ENCODE results near the gene ING1.
"Not testable (repeated sequence)": the region's sequence is repeated elsewhere in the genome, so short reads cannot be mapped to it uniquely, and the experiment has no call there.

The ING1 gene, protein sequence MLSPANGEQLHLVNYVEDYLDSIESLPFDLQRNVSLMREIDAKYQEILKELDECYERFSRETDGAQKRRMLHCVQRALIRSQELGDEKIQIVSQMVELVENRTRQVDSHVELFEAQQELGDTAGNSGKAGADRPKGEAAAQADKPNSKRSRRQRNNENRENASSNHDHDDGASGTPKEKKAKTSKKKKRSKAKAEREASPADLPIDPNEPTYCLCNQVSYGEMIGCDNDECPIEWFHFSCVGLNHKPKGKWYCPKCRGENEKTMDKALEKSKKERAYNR

GRCh38 chr13:110713642-110713952 is at the start of gene ING1:
TSS of gene ING1 (plus strand) at chr13:110713700. CDS start at chr13:110714150, 450 bp downstream.
- no peak for DNase-seq

GRCh38 chr13:110664041-110664440 is 49.5 kb upstream of the ING1 start:
- no peak for DNase-seq

GRCh38 chr13:110664673-110665072 is 48.8 kb upstream of the ING1 start:
- DNase-seq: no peak

DNA sequence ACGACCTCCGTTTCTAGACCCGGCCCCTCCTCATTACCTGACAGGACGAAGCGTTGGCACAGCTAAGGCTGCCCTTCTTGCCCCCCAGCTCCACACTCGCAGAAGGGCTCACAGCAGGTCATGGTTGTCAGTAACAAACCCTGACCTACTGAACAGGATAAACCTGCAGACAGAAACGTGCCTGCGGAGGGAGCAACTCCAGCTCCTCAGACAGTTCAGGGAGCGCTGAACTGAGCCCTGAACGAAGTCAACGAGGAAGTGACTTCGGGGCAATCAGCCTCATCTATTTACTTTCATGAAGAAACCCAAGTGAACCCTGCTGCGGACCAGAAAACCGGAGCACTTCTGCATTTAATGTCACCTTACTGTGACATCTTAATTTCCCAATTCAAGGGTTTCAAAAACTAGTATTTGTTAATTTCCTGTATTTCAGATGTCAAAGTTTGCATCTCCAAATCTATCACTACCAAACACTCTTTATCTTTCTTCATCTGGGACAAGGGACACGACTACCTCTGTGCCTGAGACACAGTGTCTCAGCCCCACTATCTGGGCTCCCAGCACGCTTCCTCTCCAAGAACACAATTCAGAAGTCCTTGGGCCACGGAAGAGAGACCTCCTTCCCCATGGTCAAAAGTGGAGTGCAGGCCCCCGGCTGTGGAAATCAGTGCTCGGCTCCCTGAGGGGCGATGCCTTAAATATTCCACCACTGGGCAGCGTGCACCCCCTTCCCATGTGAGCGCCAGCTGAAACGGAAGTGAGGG is 47.8 kb upstream of the ING1 start:
- DNase-seq: no peak

DNA sequence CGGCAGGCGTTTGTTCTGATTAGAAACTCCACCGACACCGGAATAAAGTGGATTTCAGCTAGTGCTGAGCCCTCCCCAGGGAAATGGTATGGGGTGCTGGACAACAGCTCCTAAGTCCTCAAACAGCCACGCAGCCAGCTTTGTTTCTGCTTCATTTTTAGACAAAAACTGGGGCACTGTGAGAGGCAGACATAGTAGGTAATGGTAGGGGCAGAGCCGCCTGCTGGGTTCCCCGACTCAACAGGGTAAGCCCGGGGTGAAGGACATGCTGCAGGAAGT is 47.3 kb upstream of the ING1 start:
- no peak for DNase-seq

GRCh38 chr13:110669036-110669435 is 44.5 kb upstream of the ING1 start:
- DNase-seq: no peak

GRCh38 chr13:110669814-110670213 is 43.7 kb upstream of the ING1 start:
- DNase-seq: not testable (repeated sequence)

DNA sequence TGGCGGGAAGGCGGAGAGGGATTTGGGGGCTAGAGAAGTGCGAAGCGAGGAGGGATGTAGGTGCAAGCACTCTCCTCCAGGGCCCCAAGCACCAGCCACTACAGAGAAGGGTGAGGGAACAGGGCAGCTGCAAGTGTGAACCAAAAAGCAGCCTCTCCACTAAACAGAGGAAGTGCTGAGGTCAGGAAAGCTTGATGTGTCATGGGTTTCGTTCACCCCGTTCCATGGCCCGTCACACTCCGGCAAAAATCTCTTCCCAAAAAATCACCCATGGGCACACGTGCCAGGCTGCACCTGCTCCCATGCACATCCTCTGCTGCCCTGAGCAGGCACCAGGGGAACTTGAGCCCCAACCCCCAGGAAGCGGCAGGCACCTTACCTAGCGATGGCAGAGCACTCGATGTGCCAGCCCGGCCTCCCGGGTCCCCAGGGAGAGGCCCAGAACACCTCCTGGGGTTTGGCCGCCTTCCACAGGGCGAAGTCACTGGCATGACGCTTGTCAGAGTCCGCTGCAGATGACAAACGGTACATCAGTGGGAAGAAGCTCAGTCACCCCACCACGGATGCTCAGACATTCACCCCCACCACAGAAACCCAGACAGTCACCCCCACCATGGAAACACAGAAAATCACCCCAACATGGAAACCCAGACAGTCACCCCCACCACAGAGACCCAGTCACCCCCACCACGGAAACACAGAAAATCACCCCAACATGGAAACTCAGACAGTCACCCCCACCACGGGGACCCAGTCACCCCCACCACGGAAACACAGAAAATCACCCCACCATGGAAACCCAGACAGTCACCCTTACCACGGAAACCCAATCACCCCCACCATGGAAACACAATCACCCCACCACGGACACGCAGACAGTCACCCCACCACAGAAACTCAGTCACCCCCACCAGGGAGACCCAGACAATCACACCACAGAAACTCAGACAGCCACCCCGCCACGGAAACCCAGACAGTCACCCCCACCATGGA is 36.6 kb upstream of the ING1 start:
- no peak for DNase-seq

DNA sequence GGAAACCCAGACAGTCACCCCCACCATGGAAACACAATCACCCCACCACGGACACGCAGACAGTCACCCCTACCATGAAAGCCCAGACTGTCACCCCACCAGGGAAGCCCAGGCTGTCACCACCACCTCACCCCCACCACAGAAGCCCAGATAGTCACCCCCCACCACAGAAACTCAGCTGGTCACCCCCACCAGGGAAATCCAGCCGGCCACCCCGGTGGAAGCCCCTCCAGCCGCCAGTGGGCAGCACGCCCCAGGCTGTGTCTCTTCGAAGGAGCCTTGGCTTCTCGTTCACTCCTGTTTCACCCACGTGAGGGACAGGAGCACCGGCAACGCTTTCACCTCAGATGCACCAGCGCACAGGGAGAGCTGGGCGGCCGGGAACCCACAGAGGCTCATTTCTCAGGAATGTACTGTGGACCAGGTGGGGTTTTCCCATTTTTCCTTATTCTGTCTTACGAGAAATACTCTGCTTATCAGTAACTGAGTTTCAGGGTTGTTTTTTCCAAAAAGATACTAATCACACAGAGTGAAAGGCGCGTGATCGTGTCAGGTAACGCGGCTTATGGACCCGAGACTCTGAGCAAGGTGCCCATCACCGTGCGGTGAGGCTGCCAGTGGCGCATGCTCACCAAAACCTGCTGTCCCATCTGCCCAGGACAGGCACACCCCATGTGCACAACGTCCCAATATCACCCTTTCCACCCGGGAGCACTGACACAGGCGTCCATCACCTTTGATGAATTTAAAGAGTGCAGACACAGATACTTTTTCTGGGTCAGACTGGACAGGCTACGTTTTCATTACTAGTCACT is 35.6 kb upstream of the ING1 start:
- peak in 1 of 14 donors; percentile 46 for DNase-seq

DNA sequence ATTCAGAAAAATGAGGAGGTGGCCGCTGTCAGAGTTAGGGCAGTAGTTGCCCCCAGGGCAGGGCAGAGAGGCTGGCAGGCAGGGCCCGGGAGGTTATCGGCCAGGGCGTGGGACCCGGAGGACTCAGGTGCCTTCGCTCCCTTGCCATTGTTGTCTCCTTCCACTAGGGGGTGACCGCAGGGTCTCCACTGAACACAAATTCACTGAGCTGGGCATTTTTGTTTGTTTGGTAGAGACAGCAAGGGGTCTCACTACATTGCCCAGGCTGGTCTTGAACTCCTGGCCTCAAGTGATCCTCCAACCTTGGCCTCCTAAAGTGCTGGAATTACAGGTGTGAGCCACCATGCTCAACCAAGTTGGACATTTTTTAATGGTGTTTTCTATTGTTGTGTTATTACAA is 32.6 kb upstream of the ING1 start:
- DNase-seq: no peak

- DNase-seq: no peak
Measured at GRCh38 chr13:110681868-110682550, 31.5 kb upstream of the ING1 start.

DNA sequence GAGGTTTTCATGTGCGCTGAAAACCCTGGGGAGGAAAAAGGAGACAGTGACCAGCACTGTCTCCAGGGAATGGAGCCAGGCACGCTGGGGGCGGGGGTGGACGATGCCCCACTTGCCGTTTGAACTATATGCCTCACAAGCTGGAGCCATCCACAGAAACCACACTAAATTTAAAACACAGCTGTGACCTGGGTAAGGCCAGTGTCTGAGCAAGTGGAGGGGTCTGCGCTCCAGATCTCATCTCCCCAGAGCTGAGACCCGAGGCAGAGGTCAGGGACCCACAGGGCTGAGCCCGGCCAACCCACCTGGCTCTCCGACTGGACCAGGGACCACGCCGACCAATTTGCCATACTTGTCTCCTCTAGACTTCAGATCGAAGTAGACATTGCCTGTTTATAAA is 30.8 kb upstream of the ING1 start:
- DNase-seq: no peak

DNA sequence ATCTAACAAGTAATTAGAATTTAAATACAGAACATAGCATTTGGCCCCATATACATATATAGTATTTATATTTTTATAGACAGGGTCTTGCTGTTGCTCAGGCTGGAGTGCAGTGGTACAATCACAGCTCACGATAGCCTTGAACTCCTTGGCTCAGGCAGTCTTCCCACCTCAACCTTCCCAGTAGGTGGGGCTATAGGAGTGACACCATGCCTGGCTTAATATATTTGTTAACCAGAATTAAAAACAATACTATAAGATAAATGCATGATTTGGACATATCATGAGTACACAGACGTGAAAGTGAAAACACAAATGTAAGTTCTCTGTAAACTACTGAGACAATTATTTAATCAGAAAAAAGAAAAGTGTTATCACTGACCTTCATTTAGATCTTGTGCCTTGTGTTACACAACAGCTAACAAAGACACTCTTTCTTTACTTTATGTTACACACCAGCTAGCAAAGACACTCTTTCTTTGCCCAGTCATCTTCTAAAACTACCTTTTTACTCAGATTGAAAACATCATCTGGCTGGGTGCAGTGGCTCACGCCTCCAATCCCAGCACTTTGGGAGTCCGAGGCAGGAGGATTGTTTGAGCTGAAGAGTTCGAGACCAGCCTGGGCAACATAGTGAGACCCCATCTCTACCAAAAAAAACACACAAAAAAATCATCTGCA is 30.2 kb upstream of the ING1 start:
- no peak for DNase-seq

DNA sequence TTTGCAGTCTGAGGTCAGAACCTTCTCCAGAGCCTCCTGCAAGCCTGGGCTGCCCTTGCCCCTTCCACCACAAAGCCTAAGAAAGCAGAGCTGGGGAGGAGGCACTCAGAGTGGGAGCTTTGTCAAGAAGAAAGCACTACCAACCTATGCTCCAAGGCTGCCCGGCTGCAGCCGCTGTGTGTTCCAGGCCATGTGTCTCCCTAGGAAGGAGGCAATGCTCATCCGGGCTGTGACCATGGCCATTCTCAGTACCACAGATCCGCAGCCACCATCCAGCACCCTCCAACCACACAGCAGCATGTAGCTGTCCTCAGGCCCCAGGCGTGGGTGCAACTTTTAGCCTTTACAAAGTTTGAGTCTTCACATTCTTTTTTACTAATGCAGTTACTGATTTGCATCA is 29.6 kb upstream of the ING1 start:
- DNase-seq: no peak

- DNase-seq: no peak
Measured at GRCh38 chr13:110684388-110685056, 29.0 kb upstream of the ING1 start.

DNA sequence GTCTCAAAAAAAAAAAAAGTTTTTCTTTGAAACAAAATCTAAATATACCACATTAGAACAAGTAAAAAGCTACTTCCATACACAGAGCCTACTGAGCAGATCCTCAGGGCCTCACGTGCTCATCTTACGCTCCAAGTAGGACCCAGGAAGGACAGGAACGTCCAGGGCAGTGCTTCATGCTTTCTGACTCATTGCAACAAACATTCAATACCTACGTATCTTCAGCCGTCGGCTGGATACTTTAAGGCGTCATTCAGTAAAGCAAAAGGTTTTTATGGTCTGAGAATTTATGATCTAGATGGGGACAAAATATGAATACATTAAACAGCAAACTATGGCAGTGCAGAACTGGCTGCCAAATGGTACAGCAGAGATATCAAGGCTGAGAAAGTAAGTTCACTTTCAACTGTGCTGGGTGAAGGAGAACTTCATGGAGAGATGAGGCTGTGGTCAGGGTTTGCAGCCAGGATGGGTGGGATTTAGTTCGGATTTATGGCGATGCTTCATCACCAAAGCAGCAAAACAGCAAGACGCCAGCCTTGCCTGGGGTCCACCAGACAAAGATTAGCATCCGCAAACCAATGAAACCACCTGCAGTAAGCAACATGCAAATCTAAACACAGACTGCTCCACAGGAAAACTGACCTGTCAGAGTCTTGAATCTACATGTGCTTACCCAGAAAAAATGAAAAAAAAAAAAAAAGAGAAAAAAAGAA is 28.0 kb upstream of the ING1 start:
- DNase-seq: no peak

GRCh38 chr13:110687736-110688135 is 25.8 kb upstream of the ING1 start:
- no peak for DNase-seq

- DNase-seq: no peak
Measured at GRCh38 chr13:110689041-110689440, 24.5 kb upstream of the ING1 start.

GRCh38 chr13:110689711-110690110 is 23.8 kb upstream of the ING1 start:
- DNase-seq: no peak

DNA sequence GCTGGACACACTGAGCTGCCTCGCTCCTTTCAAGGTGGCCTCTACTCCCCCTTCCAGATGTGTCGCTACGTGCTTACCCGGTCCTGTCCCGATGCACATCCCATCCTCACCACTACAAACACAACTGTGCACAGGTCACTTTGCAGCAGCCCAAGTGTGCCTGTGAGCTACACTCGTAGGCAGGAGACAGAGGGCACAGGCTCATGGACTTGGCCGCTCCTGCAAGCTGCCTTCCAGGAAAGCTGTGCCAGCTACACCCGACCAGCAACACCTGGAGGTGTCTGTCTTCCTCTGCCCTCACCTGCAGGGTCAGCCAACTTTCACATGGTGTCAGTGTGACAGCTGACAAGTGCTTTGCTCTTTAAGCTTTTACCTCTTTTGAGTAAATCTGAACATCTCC is 23.0 kb upstream of the ING1 start:
- no peak for DNase-seq
